GM19324 (cell line): Measurements from ENCODE around the gene SH2D7.

ENCODE experiments used
- ATAC-seq: cut with Tn5 transposase; IDR thresholded peaks from one replicate; pipeline ENCODE4 v1.9.1; 2021; ENCODE audit warnings: mild to moderate bottlenecking, moderate library complexity; ENCODE audit not compliant: unreplicated experiment, low FRiP score

SH2D7 gene

GRCh38 chr15:78092261-78093041, at the start of gene SH2D7:
Gene SH2D7 (plus strand): TSS chr15:78092561. CDS start chr15:78092585, 24 bp downstream.
- no peak for ATAC-seq

- no peak for ATAC-seq
These were observed 47.8 kb upstream of the SH2D7 start for GRCh38 chr15:78044407-78045155.

DNA sequence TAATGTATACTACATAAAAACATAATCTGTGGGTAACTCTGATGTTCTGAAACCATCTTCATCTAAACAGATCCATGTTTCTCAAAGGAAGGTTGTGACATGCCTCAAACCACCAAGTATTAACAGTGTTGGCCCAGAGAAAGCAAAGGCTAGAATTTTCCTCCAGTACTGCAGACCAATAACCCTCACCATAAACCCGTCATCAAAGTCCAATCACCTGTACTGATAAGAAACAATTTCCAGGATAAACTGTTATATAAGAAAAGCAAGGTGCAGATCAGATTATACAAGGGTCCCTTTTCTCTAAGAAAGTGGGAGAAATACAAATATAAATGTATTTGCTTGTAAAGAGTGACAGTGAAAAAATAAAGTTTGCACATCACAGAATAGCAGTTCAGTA, 47.2 kb upstream of the SH2D7 start:
- ATAC-seq: no peak

- ATAC-seq: no peak
These were observed 45.5 kb upstream of the SH2D7 start for GRCh38 chr15:78046796-78047341.

DNA sequence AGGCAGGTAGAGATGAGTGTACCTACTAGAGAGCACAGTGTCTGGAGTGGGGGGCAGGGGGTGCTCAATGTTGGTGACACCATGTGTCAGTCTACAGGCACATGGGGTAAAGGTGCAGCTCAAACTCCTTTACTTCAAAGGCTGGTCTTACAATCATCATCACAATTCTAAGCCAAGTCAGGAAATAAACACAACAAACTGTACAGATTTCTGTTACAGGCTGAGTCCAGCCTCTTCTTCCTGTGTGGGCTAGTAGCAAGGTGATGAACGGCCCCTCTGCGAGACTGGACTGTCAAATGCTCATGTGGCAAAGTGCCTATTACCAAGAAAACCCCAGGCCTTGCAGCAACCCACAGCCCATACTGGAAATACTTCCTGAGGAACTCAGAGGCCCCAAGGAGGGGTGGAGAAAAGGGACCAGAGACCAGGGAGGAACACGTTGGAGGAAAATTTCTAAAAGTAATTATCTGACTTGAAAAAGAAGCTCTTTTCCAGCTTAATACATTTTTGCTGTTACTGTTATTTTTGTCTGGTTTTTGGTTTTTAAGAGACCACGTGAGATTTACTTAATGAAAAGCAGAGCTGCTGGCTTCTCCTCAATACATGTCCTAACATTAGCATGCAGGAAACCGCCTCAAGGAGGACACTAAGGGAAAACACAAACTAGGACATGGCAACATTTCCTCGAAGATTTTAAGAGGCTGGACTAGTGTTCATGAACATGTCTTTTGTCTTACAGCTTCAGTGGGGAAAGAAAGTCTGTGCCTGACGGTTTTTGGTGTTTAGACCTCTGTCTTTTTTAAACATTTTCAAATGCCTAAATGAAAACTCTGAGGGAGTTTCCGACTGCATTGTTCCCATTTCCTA, 44.4 kb upstream of the SH2D7 start:
- no peak for ATAC-seq

- no peak for ATAC-seq
These were observed 43.8 kb upstream of the SH2D7 start for GRCh38 chr15:78048628-78048920.

DNA sequence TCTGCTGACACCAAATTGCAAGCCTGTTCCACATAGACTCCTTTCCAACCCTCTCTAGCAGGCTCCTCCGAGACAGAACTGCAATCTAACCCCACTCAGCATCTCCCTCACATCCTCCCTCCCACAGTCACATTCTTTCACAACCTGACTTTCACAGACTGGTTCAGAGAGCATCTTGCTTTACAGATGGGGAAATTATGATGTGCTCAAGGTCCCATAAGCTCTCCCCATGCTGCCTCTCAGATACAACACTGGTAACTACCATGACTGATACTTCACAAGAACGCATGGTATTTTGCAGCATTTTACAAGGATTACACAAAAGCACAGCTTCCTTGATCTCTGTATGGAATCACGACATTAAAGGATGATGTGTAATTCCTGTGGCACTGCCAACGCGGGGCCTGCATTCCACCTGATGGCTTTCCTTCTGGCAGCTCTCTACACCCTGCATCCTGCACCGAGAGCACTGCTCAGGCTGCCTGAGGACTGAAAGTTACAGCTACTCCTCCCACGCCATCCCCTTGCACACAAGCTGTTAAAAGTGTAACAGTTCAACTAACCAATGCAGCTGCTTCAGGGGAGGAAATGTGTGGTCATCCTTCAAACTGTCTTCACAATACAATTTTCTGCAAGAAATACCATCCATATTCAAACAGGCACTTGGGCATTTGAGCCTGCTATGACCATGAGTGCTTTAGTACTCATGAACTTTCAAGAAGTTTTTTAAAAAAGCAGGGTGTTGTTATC, 42.5 kb upstream of the SH2D7 start:
- peak; percentile 71 for ATAC-seq

DNA sequence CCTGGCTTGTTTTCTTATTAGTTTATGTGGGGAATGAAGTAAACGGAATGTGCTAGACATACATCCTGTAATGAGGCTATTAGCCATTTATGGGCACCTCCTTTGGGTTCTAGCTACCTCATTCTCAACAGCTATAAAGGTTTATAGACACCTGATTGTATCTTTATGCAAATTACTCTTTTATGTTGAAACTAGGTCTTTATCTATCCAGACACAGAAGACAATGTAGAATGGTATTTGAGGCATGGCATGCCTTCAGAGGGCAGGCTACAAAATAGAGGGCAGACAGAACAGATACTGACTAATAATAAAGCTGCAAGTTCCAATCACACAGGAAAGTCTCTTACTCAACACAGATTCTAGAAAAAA, 41.9 kb upstream of the SH2D7 start:
- ATAC-seq: no peak

- ATAC-seq: no peak
These were observed 41.5 kb upstream of the SH2D7 start for GRCh38 chr15:78050826-78051225.

DNA sequence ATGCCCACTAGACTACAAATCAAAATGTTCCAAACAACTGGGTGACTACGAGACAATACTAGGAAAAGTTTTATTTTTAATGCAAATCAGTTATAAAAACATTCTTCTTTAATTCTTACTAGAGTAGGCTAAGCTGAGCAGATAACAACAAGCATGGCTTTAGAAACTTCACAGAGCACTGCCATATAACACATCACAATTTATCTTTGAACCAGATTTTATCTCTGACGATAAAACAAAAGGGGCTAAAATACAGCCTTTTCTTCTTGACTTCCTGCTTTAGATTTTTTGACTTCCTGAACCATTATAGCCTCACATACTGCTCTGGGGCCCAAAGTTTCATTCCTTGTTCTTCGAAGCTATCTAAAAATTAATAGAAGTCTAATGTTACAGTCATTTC, 40.8 kb upstream of the SH2D7 start:
- ATAC-seq: no peak

DNA sequence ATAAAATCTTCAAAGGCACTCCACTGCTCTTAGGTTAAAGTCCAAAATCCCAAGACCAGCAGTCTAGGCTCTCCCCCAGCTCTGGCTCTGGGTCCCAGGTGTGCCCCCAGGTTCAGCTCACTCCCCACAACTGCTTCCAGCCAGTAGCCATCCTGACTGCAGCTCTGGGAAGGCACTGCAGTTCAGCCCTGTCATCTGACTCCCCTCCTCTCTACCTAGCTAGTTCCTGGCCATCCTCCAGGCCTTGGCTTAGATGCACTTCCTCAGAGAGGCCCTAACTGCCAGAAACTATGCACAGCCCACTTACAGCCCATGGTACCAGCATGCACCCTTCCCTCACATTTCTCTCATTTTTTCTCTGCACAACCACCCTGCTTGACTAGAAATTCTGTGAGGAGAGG, 40.4 kb upstream of the SH2D7 start:
- ATAC-seq: no peak

DNA sequence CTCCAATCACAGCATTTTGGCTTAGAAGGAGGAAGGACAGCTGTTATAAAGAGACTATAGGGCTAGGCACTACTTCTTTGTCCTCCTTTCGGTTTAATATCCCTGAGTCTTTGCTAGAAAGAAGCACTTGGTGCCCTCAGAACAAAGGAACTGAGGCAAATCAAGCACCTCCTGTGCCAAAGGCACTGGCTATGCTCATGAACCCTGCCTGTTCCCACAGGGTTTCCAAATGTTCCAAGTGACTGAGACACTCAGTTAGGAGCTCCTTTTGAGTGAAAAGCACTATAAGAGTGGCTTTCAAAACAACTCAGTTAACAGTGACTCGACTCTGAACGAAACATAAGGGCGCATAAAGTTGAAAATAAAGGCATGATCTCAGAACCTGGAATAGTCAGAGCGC, 39.8 kb upstream of the SH2D7 start:
- no peak for ATAC-seq

DNA sequence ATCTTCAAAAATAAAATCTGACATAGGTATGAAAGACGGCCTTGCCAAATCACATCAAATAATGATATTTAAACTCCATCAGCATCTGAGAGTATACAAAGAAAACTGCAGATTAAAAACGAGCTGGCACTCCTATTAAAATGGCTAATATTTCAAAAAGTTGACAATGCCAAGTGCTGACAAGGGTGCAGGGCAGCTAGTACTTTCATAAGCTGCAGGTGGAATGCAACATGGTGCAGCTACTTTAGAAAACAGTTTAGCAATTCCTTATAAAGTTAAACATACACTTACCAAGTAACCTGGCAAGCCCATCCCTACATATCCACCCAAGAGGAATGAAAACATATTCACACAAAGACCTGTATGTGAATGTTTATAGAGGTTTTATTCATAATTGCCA, 37.8 kb upstream of the SH2D7 start:
- no peak for ATAC-seq

DNA sequence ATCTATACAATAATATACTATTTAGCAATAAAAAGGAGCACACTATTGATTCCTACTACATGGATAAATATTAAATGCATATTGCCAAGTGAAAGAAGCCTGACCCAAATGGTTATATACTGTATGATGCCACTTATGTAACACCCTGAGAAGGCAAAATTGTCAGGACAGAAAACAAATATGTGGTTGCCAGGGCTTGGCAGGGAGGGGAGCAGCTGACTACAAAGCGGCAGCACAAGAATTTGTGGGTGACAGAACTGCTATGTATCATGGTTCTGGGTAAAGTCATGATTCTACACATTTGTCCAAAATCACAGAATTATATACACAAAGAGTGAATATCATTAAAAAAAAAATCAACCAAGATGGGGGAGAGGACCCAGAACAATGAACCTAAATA, 37.4 kb upstream of the SH2D7 start:
- ATAC-seq: no peak

DNA sequence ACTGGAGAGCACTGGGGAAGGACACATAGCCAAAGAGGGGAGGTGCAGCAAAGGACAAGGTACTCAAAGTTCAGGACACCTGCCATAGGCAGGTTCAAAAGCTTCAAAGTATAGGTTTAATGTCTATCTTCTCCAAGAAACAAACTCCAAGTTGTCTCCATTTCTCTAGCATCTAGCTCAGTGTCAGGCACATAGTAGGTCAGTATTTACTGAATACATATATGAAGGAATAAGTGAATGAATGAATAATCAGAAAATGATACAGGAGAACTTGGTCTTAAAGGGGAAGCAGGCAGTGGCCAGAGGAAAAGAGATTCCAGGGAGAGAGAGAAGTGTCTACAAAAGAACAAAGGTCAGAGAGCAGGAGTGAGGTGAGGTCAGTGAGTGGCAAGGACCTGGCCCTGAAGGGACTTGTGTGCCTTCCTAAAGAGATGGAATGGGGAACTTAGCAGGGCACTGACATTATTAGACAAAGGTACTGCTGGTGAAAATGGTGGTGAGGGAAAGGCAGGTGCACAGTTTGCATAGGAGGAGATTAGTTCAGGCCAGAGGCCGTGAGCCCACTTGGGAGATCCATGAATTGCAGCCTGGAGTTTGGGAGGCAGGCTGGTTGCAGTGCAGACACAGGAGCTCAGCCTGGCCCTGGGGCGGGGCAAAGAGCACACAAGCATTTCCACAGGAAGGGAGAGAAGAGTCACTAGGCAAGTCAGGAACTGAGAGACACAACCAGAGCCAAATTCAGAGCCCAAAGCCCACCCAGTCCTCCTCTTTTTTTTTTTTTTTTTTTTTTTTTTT, 36.2 kb upstream of the SH2D7 start:
- ATAC-seq: no peak

DNA sequence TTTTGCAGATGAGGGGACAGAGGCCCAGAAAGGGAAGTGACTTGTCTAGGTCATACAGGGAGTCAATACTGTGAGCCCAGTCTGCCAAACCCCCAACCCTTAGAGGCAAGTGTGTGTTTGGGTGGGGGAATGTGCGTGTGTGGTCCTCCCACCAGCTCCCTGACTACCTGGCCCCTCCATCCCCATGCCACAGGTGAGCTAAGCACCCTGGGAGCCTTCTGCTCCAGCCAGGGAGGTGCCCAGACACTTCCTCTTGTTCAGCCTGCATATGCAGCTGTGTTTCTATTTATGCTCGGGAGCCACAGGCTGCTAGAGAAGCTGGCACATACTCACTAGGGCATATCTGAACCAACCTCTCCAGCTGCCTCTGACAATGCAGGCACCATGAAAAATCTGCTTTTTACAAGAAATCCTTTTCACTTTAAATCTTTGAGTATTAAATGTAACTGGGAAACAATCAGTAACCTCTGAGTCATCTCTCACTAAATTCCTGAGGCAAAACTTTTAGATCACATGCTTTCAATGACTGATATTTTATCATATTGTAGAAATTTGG, 35.6 kb upstream of the SH2D7 start:
- peak; percentile 53 for ATAC-seq

GRCh38 chr15:78057803-78058202, 34.6 kb upstream of the SH2D7 start:
- ATAC-seq: no peak

DNA sequence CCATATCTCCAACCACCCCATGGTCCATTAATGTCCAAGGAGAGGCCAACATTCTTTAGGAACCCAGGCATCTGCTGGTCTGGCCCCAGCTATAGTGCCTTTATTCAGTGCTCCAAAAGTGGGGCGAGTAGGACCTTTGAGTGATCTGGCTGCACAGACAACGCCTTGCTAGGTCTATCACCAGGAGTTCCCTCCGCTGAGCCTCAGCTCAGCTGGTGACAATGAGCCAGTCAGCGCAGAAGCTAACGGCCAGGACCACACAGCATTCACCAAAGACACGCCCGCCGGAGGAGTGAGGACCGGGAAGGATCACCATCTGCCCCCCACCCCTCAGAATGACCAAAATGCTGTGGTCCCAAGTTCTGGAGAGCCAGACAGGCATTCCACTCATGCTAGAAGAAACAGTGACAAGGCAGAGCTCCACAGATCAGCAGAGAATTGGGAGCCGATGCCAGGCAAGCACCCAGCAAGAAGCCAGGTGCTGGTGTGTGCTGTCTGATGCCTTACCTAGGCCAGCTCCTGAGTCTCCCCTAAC, 33.9 kb upstream of the SH2D7 start:
- ATAC-seq: no peak
